ENCODE measurements around the gene MAN1C1. TPM values are rescaled to one million over a fixed set of nuclear protein-coding genes. Genes with fewer than 3 reads are reported as not detected.

The MAN1C1 gene
- total RNA-seq, 4 donors from 2014 or later = 5.0 to 31.1 (median 7.9) TPM

- TF ChIP-seq POLR2A (IDR thresholded peaks at IDR 0.05) = no peak
- TF ChIP-seq, protein P1, sequence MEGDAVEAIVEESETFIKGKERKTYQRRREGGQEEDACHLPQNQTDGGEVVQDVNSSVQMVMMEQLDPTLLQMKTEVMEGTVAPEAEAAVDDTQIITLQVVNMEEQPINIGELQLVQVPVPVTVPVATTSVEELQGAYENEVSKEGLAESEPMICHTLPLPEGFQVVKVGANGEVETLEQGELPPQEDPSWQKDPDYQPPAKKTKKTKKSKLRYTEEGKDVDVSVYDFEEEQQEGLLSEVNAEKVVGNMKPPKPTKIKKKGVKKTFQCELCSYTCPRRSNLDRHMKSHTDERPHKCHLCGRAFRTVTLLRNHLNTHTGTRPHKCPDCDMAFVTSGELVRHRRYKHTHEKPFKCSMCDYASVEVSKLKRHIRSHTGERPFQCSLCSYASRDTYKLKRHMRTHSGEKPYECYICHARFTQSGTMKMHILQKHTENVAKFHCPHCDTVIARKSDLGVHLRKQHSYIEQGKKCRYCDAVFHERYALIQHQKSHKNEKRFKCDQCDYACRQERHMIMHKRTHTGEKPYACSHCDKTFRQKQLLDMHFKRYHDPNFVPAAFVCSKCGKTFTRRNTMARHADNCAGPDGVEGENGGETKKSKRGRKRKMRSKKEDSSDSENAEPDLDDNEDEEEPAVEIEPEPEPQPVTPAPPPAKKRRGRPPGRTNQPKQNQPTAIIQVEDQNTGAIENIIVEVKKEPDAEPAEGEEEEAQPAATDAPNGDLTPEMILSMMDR (IDR thresholded peaks at IDR 0.05) = no peak
- Histone ChIP-seq H3K36me3 (no peaks in the 10 kb centered on the region), H3K9me3 (no peaks in the 10 kb centered on the region), H3K4me3 (no peak overlapping the region), H3K4me1 (no peaks in the 10 kb centered on the region), H3K27ac (no peak overlapping the region), H3K27me3 (no peaks in the 10 kb centered on the region)
- DNase-seq = no peak
- intact Hi-C loops (cut with DNase I; ENCODE audit: low total_unique reads) = no loop called here
These were observed 97.9 kb downstream of the MAN1C1 start for GRCh38 chr1:25714372-25714931.

- Histone ChIP-seq H3K9me3 (no peaks in the 10 kb centered on the region), H3K36me3 (no peaks in the 10 kb centered on the region), H3K27ac (no peak overlapping the region), H3K4me1 (no peaks in the 10 kb centered on the region), H3K4me3 (no peak overlapping the region), H3K27me3 (no peaks in the 10 kb centered on the region)
- no peak for DNase-seq
- no peak for TF ChIP-seq POLR2A (IDR thresholded peaks at IDR 0.05)
- TF ChIP-seq, protein P1 (IDR thresholded peaks at IDR 0.05) = no peak
- intact Hi-C loops (cut with DNase I; ENCODE audit: low total_unique reads) = no loop called here
These were observed 99.3 kb downstream of the MAN1C1 start for GRCh38 chr1:25715888-25716287.

DNA sequence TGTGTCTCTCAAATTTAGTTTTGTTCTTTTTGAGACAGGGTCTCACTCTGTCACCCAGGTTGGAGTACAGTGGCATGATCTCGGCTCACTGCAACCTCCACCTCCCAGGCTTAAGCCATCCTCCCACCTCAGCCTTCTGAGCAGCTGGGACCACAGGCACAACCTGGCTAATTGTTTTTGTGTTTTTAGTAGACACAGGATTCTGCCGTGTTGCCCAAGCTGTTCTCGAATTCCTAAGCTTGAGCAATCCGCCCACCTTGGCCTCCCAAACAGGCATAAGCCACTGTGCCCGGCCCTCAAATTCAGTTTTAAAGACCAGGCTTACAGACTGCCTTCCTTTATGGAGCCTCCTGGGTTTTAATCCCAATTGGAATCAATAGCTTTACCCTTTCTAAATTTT lies 99.7 kb downstream of the MAN1C1 start:
- H3K27ac ChIP-seq = no peak overlapping the region

DNA sequence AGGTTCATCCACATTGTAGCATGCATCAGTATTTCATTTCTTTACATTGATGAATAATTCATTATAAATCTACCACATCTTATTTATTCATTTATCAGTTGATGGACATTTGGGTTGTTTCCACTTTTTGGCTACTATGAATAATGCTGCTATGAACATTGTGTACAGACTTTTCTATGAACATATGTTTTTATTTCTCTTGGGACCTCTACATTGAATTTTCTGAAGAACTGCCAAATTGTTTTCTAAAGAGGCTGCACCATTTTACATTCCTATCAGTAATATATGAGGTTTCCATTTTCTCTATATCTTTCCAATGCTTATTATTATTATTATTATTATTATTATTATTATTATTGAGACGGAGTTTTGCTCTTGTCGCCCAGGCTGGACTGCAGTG lies 102.1 kb downstream of the MAN1C1 start:
- no peaks in the 10 kb centered on the region for H3K9me3 ChIP-seq
- TF ChIP-seq POLR2A (IDR thresholded peaks at IDR 0.05) = no peak
- TF ChIP-seq, protein P1 (IDR thresholded peaks at IDR 0.05) = no peak
- no peaks in the 10 kb centered on the region for H3K36me3 ChIP-seq
- no peak overlapping the region for H3K4me3 ChIP-seq
- no peak for DNase-seq
- no peak overlapping the region for H3K27ac ChIP-seq
- H3K27me3 ChIP-seq = no peaks in the 10 kb centered on the region
- H3K4me1 ChIP-seq = no peaks in the 10 kb centered on the region
- intact Hi-C loops (cut with DNase I; ENCODE audit: low total_unique reads) = no loop called here

More for the DNA sequence above, 99.7 kb downstream of the MAN1C1 start:
- DNase-seq = no peak
- no peaks in the 10 kb centered on the region for H3K27me3 ChIP-seq
- H3K36me3 ChIP-seq = no peaks in the 10 kb centered on the region
- no peaks in the 10 kb centered on the region for H3K4me1 ChIP-seq
- intact Hi-C loops (cut with DNase I; ENCODE audit: low total_unique reads) = no loop called here
- TF ChIP-seq POLR2A (IDR thresholded peaks at IDR 0.05) = no peak
- TF ChIP-seq, protein P1 (IDR thresholded peaks at IDR 0.05) = no peak
- no peaks in the 10 kb centered on the region for H3K9me3 ChIP-seq
- no peak overlapping the region for H3K4me3 ChIP-seq

DNA sequence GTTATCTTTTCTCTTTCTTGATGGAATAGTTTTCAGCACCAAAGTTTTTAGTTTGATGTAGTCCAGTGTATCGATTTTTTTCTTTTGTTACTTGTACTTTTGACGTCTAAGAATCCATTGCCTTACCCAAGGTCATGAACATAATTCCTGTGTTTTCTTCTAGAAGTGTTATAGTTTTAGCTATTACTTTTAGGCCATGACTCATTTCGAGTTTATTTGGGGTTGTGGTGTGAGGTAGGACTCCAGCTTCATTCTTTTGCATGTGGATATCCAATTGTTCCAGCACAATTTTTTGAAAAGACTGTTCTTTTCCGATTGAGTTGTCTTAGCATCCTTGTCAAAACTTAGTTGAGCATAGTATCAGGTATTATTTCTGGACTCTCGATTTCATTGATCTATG lies 104.0 kb downstream of the MAN1C1 start:
- intact Hi-C loops (cut with DNase I; ENCODE audit: low total_unique reads) = no loop called here
- no peaks in the 10 kb centered on the region for H3K36me3 ChIP-seq
- no peak overlapping the region for H3K4me3 ChIP-seq
- TF ChIP-seq, protein P1 (IDR thresholded peaks at IDR 0.05) = no peak
- no peak for TF ChIP-seq POLR2A (IDR thresholded peaks at IDR 0.05)
- H3K9me3 ChIP-seq = no peaks in the 10 kb centered on the region
- no peaks in the 10 kb centered on the region for H3K4me1 ChIP-seq
- no peaks in the 10 kb centered on the region for H3K27me3 ChIP-seq
- no peak overlapping the region for H3K27ac ChIP-seq
- DNase-seq = no peak

Data from uterus (tissue), 4 donors.